ENCODE measurements around the gene GRM5.

GRM5 gene

DNA sequence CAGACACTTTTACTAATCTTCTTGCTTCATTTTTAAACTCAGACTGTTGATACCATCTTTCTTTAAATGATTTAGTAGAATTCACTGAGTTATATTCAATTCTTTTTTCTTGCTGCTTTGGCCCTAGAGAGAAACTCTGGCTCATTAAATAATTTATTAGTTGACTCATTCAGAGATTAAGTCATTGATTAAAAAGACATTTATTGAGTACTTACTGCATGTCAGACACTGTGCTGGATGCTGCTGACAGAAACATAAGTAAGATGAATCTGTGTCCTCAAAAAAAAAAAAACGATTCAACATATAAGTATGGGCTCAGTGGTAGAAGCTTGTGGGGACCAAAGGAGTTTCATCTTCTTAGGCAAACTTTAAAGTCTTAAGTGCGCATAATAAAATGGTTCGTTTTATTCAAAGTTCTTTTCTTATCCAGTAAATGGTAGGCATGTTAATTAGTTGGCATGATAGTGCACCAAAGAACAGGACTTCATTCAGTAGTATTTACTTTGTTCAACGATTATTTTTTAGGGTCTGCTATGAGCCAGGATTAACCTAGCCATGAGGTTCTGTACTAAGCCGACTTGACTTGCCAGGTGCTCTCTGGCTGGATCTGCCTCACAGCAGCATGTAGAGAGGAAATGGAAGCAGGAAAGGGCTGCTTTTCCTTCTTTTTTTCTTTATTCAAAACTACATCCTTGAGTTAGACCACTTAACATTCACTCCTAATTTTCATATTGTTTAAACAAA is 447.3 kb downstream of the GRM5 start:
- Histone ChIP-seq H3K79me2 (no peaks in the 10 kb centered on the region), H3K27ac (no peak overlapping the region), H3K36me3 (ENCODE audit: control insufficient read depth, insufficient read depth, low read length) (no peaks in the 10 kb centered on the region), H2AFZ (no peak overlapping the region), H3K9me3 (ENCODE audit: control insufficient read depth, low read length) (no peaks in the 10 kb centered on the region), H3K27me3 (ENCODE audit: control insufficient read depth, insufficient read depth, low read length) (no peaks in the 10 kb centered on the region), H3K9ac (no peak overlapping the region), H3K4me3 (ENCODE audit: low read depth, low read length) (no peak overlapping the region), H3K4me1 (no peaks in the 10 kb centered on the region), H3K4me2 (ENCODE audit: low read length) (no peak overlapping the region)
- TF ChIP-seq, protein P1, sequence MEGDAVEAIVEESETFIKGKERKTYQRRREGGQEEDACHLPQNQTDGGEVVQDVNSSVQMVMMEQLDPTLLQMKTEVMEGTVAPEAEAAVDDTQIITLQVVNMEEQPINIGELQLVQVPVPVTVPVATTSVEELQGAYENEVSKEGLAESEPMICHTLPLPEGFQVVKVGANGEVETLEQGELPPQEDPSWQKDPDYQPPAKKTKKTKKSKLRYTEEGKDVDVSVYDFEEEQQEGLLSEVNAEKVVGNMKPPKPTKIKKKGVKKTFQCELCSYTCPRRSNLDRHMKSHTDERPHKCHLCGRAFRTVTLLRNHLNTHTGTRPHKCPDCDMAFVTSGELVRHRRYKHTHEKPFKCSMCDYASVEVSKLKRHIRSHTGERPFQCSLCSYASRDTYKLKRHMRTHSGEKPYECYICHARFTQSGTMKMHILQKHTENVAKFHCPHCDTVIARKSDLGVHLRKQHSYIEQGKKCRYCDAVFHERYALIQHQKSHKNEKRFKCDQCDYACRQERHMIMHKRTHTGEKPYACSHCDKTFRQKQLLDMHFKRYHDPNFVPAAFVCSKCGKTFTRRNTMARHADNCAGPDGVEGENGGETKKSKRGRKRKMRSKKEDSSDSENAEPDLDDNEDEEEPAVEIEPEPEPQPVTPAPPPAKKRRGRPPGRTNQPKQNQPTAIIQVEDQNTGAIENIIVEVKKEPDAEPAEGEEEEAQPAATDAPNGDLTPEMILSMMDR (IDR thresholded peaks at IDR 0.05) = no peak

- Histone ChIP-seq H3K27ac (no peak overlapping the region), H3K4me3 (ENCODE audit: low read depth, low read length) (no peak overlapping the region), H3K79me2 (no peaks in the 10 kb centered on the region), H3K27me3 (ENCODE audit: control insufficient read depth, insufficient read depth, low read length) (no peaks in the 10 kb centered on the region), H3K4me2 (ENCODE audit: low read length) (no peak overlapping the region), H3K9me3 (ENCODE audit: control insufficient read depth, low read length) (no peaks in the 10 kb centered on the region), H3K4me1 (no peaks in the 10 kb centered on the region), H2AFZ (no peak overlapping the region), H3K9ac (no peak overlapping the region), H3K36me3 (ENCODE audit: control insufficient read depth, insufficient read depth, low read length) (no peaks in the 10 kb centered on the region)
- TF ChIP-seq, protein P1 (IDR thresholded peaks at IDR 0.05) = no peak
These were observed 448.6 kb downstream of the GRM5 start for GRCh38 chr11:88617226-88617625.

GRCh38 chr11:88604260-88604659 is 461.5 kb downstream of the GRM5 start:
- no peaks in the 10 kb centered on the region for H3K27me3 ChIP-seq (ENCODE audit: control insufficient read depth, insufficient read depth, low read length)
- H3K4me1 ChIP-seq = no peaks in the 10 kb centered on the region
- H3K9ac ChIP-seq = no peak overlapping the region
- peak overlapping the region; percentile 22 for H3K27ac ChIP-seq
- H3K4me3 ChIP-seq (ENCODE audit: low read depth, low read length) = no peak overlapping the region
- TF ChIP-seq, protein P1 (IDR thresholded peaks at IDR 0.05) = no peak
- H2AFZ ChIP-seq = no peak overlapping the region
- no peaks in the 10 kb centered on the region for H3K36me3 ChIP-seq (ENCODE audit: control insufficient read depth, insufficient read depth, low read length)
- no peaks in the 10 kb centered on the region for H3K79me2 ChIP-seq
- no peak overlapping the region for H3K4me2 ChIP-seq (ENCODE audit: low read length)
- no peaks in the 10 kb centered on the region for H3K9me3 ChIP-seq (ENCODE audit: control insufficient read depth, low read length)

GRCh38 chr11:88603091-88603867 is 462.5 kb downstream of the GRM5 start:
- Histone ChIP-seq H3K27me3 (ENCODE audit: control insufficient read depth, insufficient read depth, low read length) (no peaks in the 10 kb centered on the region), H3K4me3 (ENCODE audit: low read depth, low read length) (no peak overlapping the region), H2AFZ (no peak overlapping the region), H3K9me3 (ENCODE audit: control insufficient read depth, low read length) (no peaks in the 10 kb centered on the region), H3K9ac (no peak overlapping the region), H3K4me2 (ENCODE audit: low read length) (no peak overlapping the region), H3K27ac (peak overlapping the region; percentile 22), H3K4me1 (no peaks in the 10 kb centered on the region), H3K36me3 (ENCODE audit: control insufficient read depth, insufficient read depth, low read length) (no peaks in the 10 kb centered on the region), H3K79me2 (no peaks in the 10 kb centered on the region)
- TF ChIP-seq, protein P1 (IDR thresholded peaks at IDR 0.05) = no peak

Data from parathyroid adenoma (tissue), 2 donors.